CD8-positive, alpha-beta memory T cell (primary cell): Measurements from ENCODE around the gene EMC9. TPM values are rescaled to one million over a fixed set of nuclear protein-coding genes. Genes with fewer than 3 reads are reported as not detected.

Experiments used
- CTCF ChIA-PET: fragments of 350-600 bp; sonication (Branson Sonifier 250); formaldehyde crosslinking; loops from one replicate; lab custom pipeline; 2021; ENCODE audit warnings: antibody characterized with exemption; lab: Charles Lee
- POLR2A ChIA-PET: fragments of 350-600 bp; sonication (Branson Sonifier 250); formaldehyde crosslinking; loops from one replicate; lab custom pipeline; 2021; ENCODE audit warnings: antibody characterized with exemption; lab: Charles Lee
- DNase-seq, 5 donors: peaks; one replicate each; pipeline versions ENCODE4 v3.0.0 to v3.0.0-alpha.2; 2020 to 2022; ENCODE audit warnings: mixed read lengths in 1 of 5
- H3K27ac ChIP-seq: one replicate; pipeline ENCODE4 v1.7.0; 2013; ENCODE audit warnings: low read depth, mild to moderate bottlenecking, low read length, moderate library complexity
- H3K27me3 ChIP-seq: 2 replicates; pipeline ENCODE4 v1.7.0; 2013; ENCODE audit warnings: low read length, mild to moderate bottlenecking; ENCODE audit not compliant: insufficient read depth, poor library complexity, severe bottlenecking
- H3K36me3 ChIP-seq: 2 replicates; pipeline ENCODE4 v1.7.0; 2013; ENCODE audit warnings: mild to moderate bottlenecking, low read length, moderate library complexity; ENCODE audit not compliant: insufficient read depth
- H3K4me1 ChIP-seq: 2 replicates; pipeline ENCODE4 v1.7.0; 2013; ENCODE audit warnings: mild to moderate bottlenecking, low read length, moderate library complexity; ENCODE audit not compliant: insufficient read depth
- H3K4me3 ChIP-seq: 2 replicates; pipeline ENCODE4 v1.7.0; 2013; ENCODE audit warnings: mild to moderate bottlenecking, low read length
- H3K9me3 ChIP-seq: 2 replicates; pipeline ENCODE4 v1.7.0; 2013; ENCODE audit warnings: mild to moderate bottlenecking, low read length
- H3K27ac Mint-ChIP-seq, 8 donors: one replicate each; pipeline ENCODE4 v1.8.0; 2020 to 2021; ENCODE audit warnings: mixed read lengths in 8 of 8, mild to moderate bottlenecking in 6 of 8, inconsistent platforms in 3 of 8, moderate library complexity in 3 of 8
- H3K27me3 Mint-ChIP-seq, 2 donors: one replicate each; pipeline ENCODE4 v1.8.0; 2020 to 2021; ENCODE audit warnings: mixed read lengths in 2 of 2, mild to moderate bottlenecking in 1 of 2, moderate library complexity in 1 of 2
- H3K36me3 Mint-ChIP-seq, 3 donors: one replicate each; pipeline ENCODE4 v1.8.0; 2020 to 2021; ENCODE audit warnings: mixed read lengths in 3 of 3, inconsistent platforms in 1 of 3, mild to moderate bottlenecking in 1 of 3
- H3K4me1 Mint-ChIP-seq, 3 donors: one replicate each; pipeline ENCODE4 v1.8.0; 2020 to 2021; ENCODE audit warnings: mixed read lengths in 3 of 3, inconsistent platforms in 1 of 3, mild to moderate bottlenecking in 1 of 3
- H3K4me3 Mint-ChIP-seq, 7 donors: one replicate each; pipeline ENCODE4 v1.8.0; 2020 to 2021; ENCODE audit warnings: mixed read lengths in 7 of 7, mild to moderate bottlenecking in 6 of 7, moderate library complexity in 4 of 7, inconsistent platforms in 2 of 7
- H3K9me3 Mint-ChIP-seq, 5 donors: one replicate each; pipeline ENCODE4 v1.8.0; 2020 to 2022; ENCODE audit warnings: mixed read lengths in 5 of 5, mild to moderate bottlenecking in 3 of 5, moderate library complexity in 2 of 5, inconsistent platforms in 1 of 5
- polyA plus RNA-seq: library from polyadenylated mRNA; unstranded; fragments of 300-500 nt; fragmentation: Illumina TruSeq; gene quantifications from one replicate; pipeline ENCODE4 v1.2.3, GENCODE V29; 2021
- total RNA-seq, 2 experiments: library from RNA; stranded (reverse); gene quantifications; one replicate each; pipeline ENCODE4 v1.2.3, GENCODE V29; 2021

The EMC9 gene
- total and polyA plus RNA-seq, 3 experiments from 2014 or later: 15.0 to 30.2 (median 28.1) TPM

GRCh38 chr14:24162093-24162492 is 20.7 kb upstream of the EMC9 start:
- peaks cover 41% of the 10 kb centered on the region for H3K4me1 ChIP-seq
- ChIA-PET POLR2A (interaction anchor here (0.8 to 2.4 kb wide), 6 partner anchors 9 to 53 kb away, joined by 3 to 23 read pairs (median 6); partner anchors contain the start of genes DCAF11, IPO4, MDP1 and NRL), CTCF (interaction anchor here (0.9 to 5.2 kb wide), 18 partner anchors 9 to 108 kb away, joined by 3 to 50 read pairs (median 22); partner anchors contain the start of genes CHMP4A, DCAF11, EMC9 and IPO4)
- Mint-ChIP-seq H3K9me3 (no peaks in the 10 kb centered on the region), H3K27ac (peak overlapping the region; percentile 84 to 100 (median 99)), H3K27me3 (peaks cover 0 to 3% of the 10 kb centered on the region in 2 donors), H3K4me1 (peaks cover 42 to 56% (median 54%) of the 10 kb centered on the region in 3 donors), H3K4me3 (peak overlapping the region; percentile 89 to 100 (median 98)), H3K36me3 (peaks cover 19 to 86% (median 26%) of the 10 kb centered on the region in 3 donors)
- peaks cover 54% of the 10 kb centered on the region for H3K36me3 ChIP-seq
- no peaks in the 10 kb centered on the region for H3K9me3 ChIP-seq
- peak overlapping the region; percentile 96 for H3K27ac ChIP-seq
- no peak for DNase-seq
- peak overlapping the region; percentile 99 for H3K4me3 ChIP-seq
- no peaks in the 10 kb centered on the region for H3K27me3 ChIP-seq

GRCh38 chr14:24160850-24161804 is 19.7 kb upstream of the EMC9 start, which contains the start of gene IRF9:
Gene IRF9 (plus strand): TSS chr14:24161265. CDS start chr14:24162145, 880 bp downstream.
- H3K36me3 ChIP-seq: peaks cover 47% of the 10 kb centered on the region
- peaks cover 0 to 3% of the 10 kb centered on the region in 2 donors for H3K27me3 Mint-ChIP-seq
- H3K9me3 Mint-ChIP-seq: no peaks in the 10 kb centered on the region
- peaks cover 23 to 83% (median 28%) of the 10 kb centered on the region in 3 donors for H3K36me3 Mint-ChIP-seq
- H3K9me3 ChIP-seq: no peaks in the 10 kb centered on the region
- H3K4me3 ChIP-seq: peak within 1 kb of the TSS; percentile 99
- POLR2A ChIA-PET: interaction anchor here (0.5 to 2.5 kb wide), 15 partner anchors 10 to 289 kb away, joined by 3 to 23 read pairs (median 5); partner anchors contain the start of genes CHMP4A, DCAF11, EMC9 and IPO4
- no peaks in the 10 kb centered on the region for H3K27me3 ChIP-seq
- peak; percentile 93 to 97 (median 96) for DNase-seq
- H3K27ac Mint-ChIP-seq: peak within 1 kb of the TSS; percentile 84 to 100 (median 99)
- peaks cover 41% of the 10 kb centered on the region for H3K4me1 ChIP-seq
- H3K27ac ChIP-seq: peak within 1 kb of the TSS; percentile 96
- peak within 1 kb of the TSS; percentile 89 to 100 (median 98) for H3K4me3 Mint-ChIP-seq
- CTCF ChIA-PET: interaction anchor here (0.7 to 5.2 kb wide), 40 partner anchors 10 to 280 kb away, joined by 3 to 50 read pairs (median 4); partner anchors contain the start of genes CHMP4A, DCAF11, DHRS1 and EMC9
- peaks cover 40 to 56% (median 49%) of the 10 kb centered on the region in 3 donors for H3K4me1 Mint-ChIP-seq

- H3K4me3 Mint-ChIP-seq: peak overlapping the region in 3 of 7 donors; percentile 15 to 98 (median 31)
These were observed 19.1 kb upstream of the EMC9 start for GRCh38 chr14:24160499-24160849.

GRCh38 chr14:24159777-24160498 is 18.5 kb upstream of the EMC9 start:
- H3K9me3 ChIP-seq: no peaks in the 10 kb centered on the region
- no peak for DNase-seq
- ChIA-PET POLR2A (interaction anchor here (0.9 to 2.5 kb wide), 7 partner anchors 12 to 54 kb away, joined by 3 to 23 read pairs (median 12); partner anchors contain the start of genes CHMP4A, DCAF11, EMC9 and NRL), CTCF (interaction anchor here (0.8 to 5.2 kb wide), 25 partner anchors 9 to 281 kb away, joined by 3 to 50 read pairs (median 13); partner anchors contain the start of genes CHMP4A, DCAF11, DHRS1 and EMC9)
- H3K9me3 Mint-ChIP-seq: no peaks in the 10 kb centered on the region
- peak overlapping the region; percentile 96 for H3K27ac ChIP-seq
- H3K36me3 Mint-ChIP-seq: peaks cover 26 to 82% (median 28%) of the 10 kb centered on the region in 3 donors
- H3K4me3 Mint-ChIP-seq: peak overlapping the region in 4 of 7 donors; percentile 15 to 79 (median 46)
- peak overlapping the region; percentile 54 to 100 (median 88) for H3K27ac Mint-ChIP-seq
- no peaks in the 10 kb centered on the region for H3K27me3 ChIP-seq
- no peak overlapping the region for H3K4me3 ChIP-seq
- peaks cover 46% of the 10 kb centered on the region for H3K36me3 ChIP-seq
- peaks cover 34 to 47% (median 42%) of the 10 kb centered on the region in 3 donors for H3K4me1 Mint-ChIP-seq
- H3K4me1 ChIP-seq: peaks cover 39% of the 10 kb centered on the region
- H3K27me3 Mint-ChIP-seq: peaks cover 0 to 3% of the 10 kb centered on the region in 2 donors

More at GRCh38 chr14:24160499-24160849, 19.1 kb upstream of the EMC9 start:
- H3K27ac ChIP-seq: peak overlapping the region; percentile 96
- H3K36me3 ChIP-seq: peaks cover 46% of the 10 kb centered on the region
- peaks cover 41% of the 10 kb centered on the region for H3K4me1 ChIP-seq
- H3K27me3 Mint-ChIP-seq: peaks cover 0 to 3% of the 10 kb centered on the region in 2 donors
- no peaks in the 10 kb centered on the region for H3K9me3 Mint-ChIP-seq
- H3K27me3 ChIP-seq: no peaks in the 10 kb centered on the region
- peaks cover 39 to 53% (median 46%) of the 10 kb centered on the region in 3 donors for H3K4me1 Mint-ChIP-seq
- no peak for DNase-seq
- H3K27ac Mint-ChIP-seq: peak overlapping the region; percentile 54 to 100 (median 99)
- no peaks in the 10 kb centered on the region for H3K9me3 ChIP-seq
- peaks cover 28 to 82% (median 29%) of the 10 kb centered on the region in 3 donors for H3K36me3 Mint-ChIP-seq
- POLR2A ChIA-PET: interaction anchor here (0.9 to 2.5 kb wide), 9 partner anchors 12 to 82 kb away, joined by 3 to 23 read pairs (median 11); partner anchors contain the start of genes CHMP4A, DCAF11, EMC9 and NRL
- CTCF ChIA-PET: interaction anchor here (1.0 to 5.2 kb wide), 33 partner anchors 9 to 280 kb away, joined by 3 to 50 read pairs (median 5); partner anchors contain the start of genes CHMP4A, DCAF11, DHRS1 and EMC9
- no peak overlapping the region for H3K4me3 ChIP-seq

GRCh38 chr14:24157331-24157730 is 15.9 kb upstream of the EMC9 start:
- H3K4me1 Mint-ChIP-seq: peaks cover 21 to 29% (median 24%) of the 10 kb centered on the region in 3 donors
- ChIA-PET POLR2A (interaction anchor here (1.4 kb wide), 1 partner anchor 43 kb away, joined by 6 read pairs; the partner anchor contains the start of genes DCAF11 and NRL), CTCF (interaction anchor here (0.9 to 1.0 kb wide), 3 partner anchors 9 to 21 kb away, joined by 3 read pairs; partner anchors contain the start of genes PSME1 and RNF31)
- peaks cover 40% of the 10 kb centered on the region for H3K36me3 ChIP-seq
- peaks cover 15 to 70% (median 25%) of the 10 kb centered on the region in 3 donors for H3K36me3 Mint-ChIP-seq
- no peaks in the 10 kb centered on the region for H3K27me3 ChIP-seq
- H3K9me3 Mint-ChIP-seq: no peaks in the 10 kb centered on the region
- no peaks in the 10 kb centered on the region for H3K9me3 ChIP-seq
- peaks cover 13% of the 10 kb centered on the region for H3K4me1 ChIP-seq
- H3K4me3 Mint-ChIP-seq: no peak overlapping the region
- H3K4me3 ChIP-seq: no peak overlapping the region
- no peak for DNase-seq
- H3K27me3 Mint-ChIP-seq: peaks cover 0 to 3% of the 10 kb centered on the region in 2 donors
- H3K27ac Mint-ChIP-seq: peak overlapping the region in 4 of 8 donors; percentile 2 to 73 (median 49)
- H3K27ac ChIP-seq: no peak overlapping the region

- H3K27me3 ChIP-seq: no peaks in the 10 kb centered on the region
- Mint-ChIP-seq H3K36me3 (peaks cover 15 to 69% (median 21%) of the 10 kb centered on the region in 3 donors), H3K27ac (peak overlapping the region in 4 of 8 donors; percentile 23 to 85 (median 72)), H3K9me3 (no peaks in the 10 kb centered on the region), H3K27me3 (peaks cover 0 to under 1% of the 10 kb centered on the region in 2 donors), H3K4me3 (peak overlapping the region in 1 of 7 donors; percentile 8), H3K4me1 (peaks cover 18 to 28% (median 19%) of the 10 kb centered on the region in 3 donors)
- H3K4me3 ChIP-seq: no peak overlapping the region
- no peak overlapping the region for H3K27ac ChIP-seq
- H3K36me3 ChIP-seq: peaks cover 43% of the 10 kb centered on the region
- H3K4me1 ChIP-seq: peaks cover 8% of the 10 kb centered on the region
- no peaks in the 10 kb centered on the region for H3K9me3 ChIP-seq
- ChIA-PET POLR2A (interaction anchor here (1.4 kb wide), 1 partner anchor 42 kb away, joined by 6 read pairs; the partner anchor contains the start of genes DCAF11 and NRL), CTCF (interaction anchor here (0.9 to 1.0 kb wide), 3 partner anchors 9 to 21 kb away, joined by 3 read pairs; partner anchors contain the start of genes PSME1 and RNF31)
- DNase-seq: no peak
These were observed 15.4 kb upstream of the EMC9 start for GRCh38 chr14:24156840-24157239.
